ENCODE data around the gene TRIM60. TPM values are rescaled to one million over a fixed set of nuclear protein-coding genes. Genes with fewer than 3 reads are reported as not detected.
"Not testable (repeated sequence)": the region's sequence is repeated elsewhere in the genome, so short reads cannot be mapped to it uniquely, and the experiment has no call there.

TRIM60 gene
- not detected for total RNA-seq
- long read RNA-seq: 0 reads

GRCh38 chr4:165031436-165032211 lies at the start of gene TRIM60:
TSS of gene TRIM60 (plus strand) at chr4:165031999. CDS start at chr4:165040073, 8,074 bp downstream.
- ATAC-seq: no peak
- TF ChIP-seq, protein P1, sequence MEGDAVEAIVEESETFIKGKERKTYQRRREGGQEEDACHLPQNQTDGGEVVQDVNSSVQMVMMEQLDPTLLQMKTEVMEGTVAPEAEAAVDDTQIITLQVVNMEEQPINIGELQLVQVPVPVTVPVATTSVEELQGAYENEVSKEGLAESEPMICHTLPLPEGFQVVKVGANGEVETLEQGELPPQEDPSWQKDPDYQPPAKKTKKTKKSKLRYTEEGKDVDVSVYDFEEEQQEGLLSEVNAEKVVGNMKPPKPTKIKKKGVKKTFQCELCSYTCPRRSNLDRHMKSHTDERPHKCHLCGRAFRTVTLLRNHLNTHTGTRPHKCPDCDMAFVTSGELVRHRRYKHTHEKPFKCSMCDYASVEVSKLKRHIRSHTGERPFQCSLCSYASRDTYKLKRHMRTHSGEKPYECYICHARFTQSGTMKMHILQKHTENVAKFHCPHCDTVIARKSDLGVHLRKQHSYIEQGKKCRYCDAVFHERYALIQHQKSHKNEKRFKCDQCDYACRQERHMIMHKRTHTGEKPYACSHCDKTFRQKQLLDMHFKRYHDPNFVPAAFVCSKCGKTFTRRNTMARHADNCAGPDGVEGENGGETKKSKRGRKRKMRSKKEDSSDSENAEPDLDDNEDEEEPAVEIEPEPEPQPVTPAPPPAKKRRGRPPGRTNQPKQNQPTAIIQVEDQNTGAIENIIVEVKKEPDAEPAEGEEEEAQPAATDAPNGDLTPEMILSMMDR (IDR thresholded peaks at IDR 0.05): no peak
- H3K27ac ChIP-seq: no peak within 1 kb of the TSS

GRCh38 chr4:164989471-164989870 lies 42.3 kb upstream of the TRIM60 start:
- Histone ChIP-seq H3K36me3 (no peaks in the 10 kb centered on the region), H3K27me3 (ENCODE audit: low read depth) (no peaks in the 10 kb centered on the region), H3K4me1 (no peaks in the 10 kb centered on the region), H3K9me3 (no peaks in the 10 kb centered on the region), H3K4me3 (no peak overlapping the region), H3K27ac (no peak overlapping the region)
- ATAC-seq: no peak
- TF ChIP-seq, protein P1 (IDR thresholded peaks at IDR 0.05): no peak
- intact Hi-C loops (cut with DNase I): no loop called here
- no peak for DNase-seq

More at GRCh38 chr4:165031436-165032211, at the start of gene TRIM60:
- Histone ChIP-seq H3K4me1 (no peaks in the 10 kb centered on the region), H3K4me3 (no peak within 1 kb of the TSS), H3K9me3 (no peaks in the 10 kb centered on the region), H3K36me3 (no peaks in the 10 kb centered on the region), H3K27me3 (ENCODE audit: low read depth) (no peaks in the 10 kb centered on the region)
- DNase-seq: no peak
- intact Hi-C loops (cut with DNase I): no loop called here

- H3K27me3 ChIP-seq (ENCODE audit: low read depth); DNase-seq; H3K36me3 ChIP-seq; ATAC-seq; intact Hi-C loops (cut with DNase I); H3K9me3 ChIP-seq; H3K4me3 ChIP-seq; H3K4me1 ChIP-seq; H3K27ac ChIP-seq: not testable (repeated sequence)
Measured at GRCh38 chr4:164990786-164991185, 41.0 kb upstream of the TRIM60 start.

- H3K36me3 ChIP-seq; ATAC-seq; intact Hi-C loops (cut with DNase I): not testable (repeated sequence)
Measured at GRCh38 chr4:164996123-164996522, 35.7 kb upstream of the TRIM60 start.

DNA sequence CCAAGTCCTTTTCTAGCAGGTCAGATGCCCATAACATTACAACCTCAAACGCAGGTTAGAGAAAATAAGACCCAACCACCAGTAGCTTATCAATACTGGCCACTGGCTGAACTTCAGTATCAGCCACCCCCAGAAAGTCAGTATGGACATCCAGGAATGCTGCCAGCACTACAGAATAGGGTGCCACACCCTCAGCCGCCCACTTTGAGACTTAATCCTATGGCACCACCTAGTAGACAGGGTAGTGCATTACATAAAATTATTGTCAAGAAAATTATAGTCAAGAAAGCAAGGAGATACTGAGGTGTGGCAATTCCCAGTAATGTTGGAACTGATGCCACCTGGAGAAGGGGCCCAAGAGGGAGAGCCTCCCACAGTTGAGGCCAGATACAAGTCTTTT lies 34.5 kb upstream of the TRIM60 start:
- TF ChIP-seq, protein P1 (IDR thresholded peaks at IDR 0.05): no peak
- DNase-seq: no peak
- no peaks in the 10 kb centered on the region for H3K4me1 ChIP-seq

More at GRCh38 chr4:164996123-164996522, 35.7 kb upstream of the TRIM60 start:
- H3K9me3 ChIP-seq; H3K27me3 ChIP-seq (ENCODE audit: low read depth); H3K4me1 ChIP-seq; H3K4me3 ChIP-seq; DNase-seq; H3K27ac ChIP-seq: not testable (repeated sequence)

DNA sequence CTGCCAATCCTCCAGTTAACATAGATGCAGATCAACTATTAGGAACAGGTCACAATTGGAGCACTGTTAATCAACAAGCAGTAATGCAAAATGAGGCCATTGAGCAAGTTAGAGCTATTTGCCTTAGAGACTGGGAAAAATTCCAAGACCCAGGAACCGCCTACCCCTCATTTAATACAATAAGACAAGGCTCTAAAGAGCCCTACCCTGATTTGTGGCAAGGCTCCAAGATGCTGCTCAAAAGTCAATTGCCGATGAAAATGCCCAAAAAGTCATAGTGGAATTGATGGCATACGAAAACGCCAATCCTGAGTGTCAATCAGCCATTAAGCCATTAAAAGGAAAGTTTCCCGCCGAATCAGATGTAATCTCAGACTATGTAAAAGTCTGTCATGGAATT lies 33.9 kb upstream of the TRIM60 start:
- no peak for DNase-seq
- intact Hi-C loops (cut with DNase I): no loop called here

More for the DNA sequence above, 34.5 kb upstream of the TRIM60 start:
- intact Hi-C loops (cut with DNase I): no loop called here
- ATAC-seq: no peak
- Histone ChIP-seq H3K36me3 (no peaks in the 10 kb centered on the region), H3K9me3 (no peaks in the 10 kb centered on the region), H3K4me3 (no peak overlapping the region), H3K27ac (no peak overlapping the region), H3K27me3 (ENCODE audit: low read depth) (no peaks in the 10 kb centered on the region)

GRCh38 chr4:164998526-164999080 lies 33.2 kb upstream of the TRIM60 start:
- DNase-seq; H3K36me3 ChIP-seq; H3K27ac ChIP-seq; intact Hi-C loops (cut with DNase I); H3K27me3 ChIP-seq (ENCODE audit: low read depth); H3K4me1 ChIP-seq; ATAC-seq; H3K9me3 ChIP-seq; H3K4me3 ChIP-seq: not testable (repeated sequence)

More for the DNA sequence above, 33.9 kb upstream of the TRIM60 start:
- Histone ChIP-seq H3K27ac (no peak overlapping the region), H3K4me1 (no peaks in the 10 kb centered on the region), H3K9me3 (no peaks in the 10 kb centered on the region), H3K4me3 (no peak overlapping the region), H3K36me3 (no peaks in the 10 kb centered on the region), H3K27me3 (ENCODE audit: low read depth) (no peaks in the 10 kb centered on the region)
- ATAC-seq: no peak
- TF ChIP-seq, protein P1 (IDR thresholded peaks at IDR 0.05): no peak

GRCh38 chr4:165001957-165002356 lies 29.8 kb upstream of the TRIM60 start:
- H3K36me3 ChIP-seq; H3K4me1 ChIP-seq; H3K4me3 ChIP-seq; intact Hi-C loops (cut with DNase I); H3K27ac ChIP-seq; H3K27me3 ChIP-seq (ENCODE audit: low read depth); DNase-seq; ATAC-seq; H3K9me3 ChIP-seq: not testable (repeated sequence)

Measured in lower lobe of right lung (tissue), 2 donors.